Activated CD8-positive, alpha-beta memory T cell treated with anti-CD3 and anti-CD28 coated beads, Interleukin-2, amount 50 U/mL, for 1 hour (primary cell): ENCODE results near the gene SORCS2.

Experiments
- DNase-seq: peaks from one replicate; pipeline ENCODE4 v3.0.0-alpha.2; 2020; ENCODE audit errors: extremely low read depth

The SORCS2 gene

GRCh38 chr4:7727749-7728148, 535.4 kb downstream of the SORCS2 start:
- DNase-seq, result no peak

GRCh38 chr4:7731437-7731836, 539.1 kb downstream of the SORCS2 start:
- no peak for DNase-seq

GRCh38 chr4:7732263-7732662, 539.9 kb downstream of the SORCS2 start:
- DNase-seq, result no peak

GRCh38 chr4:7733201-7733600, 540.9 kb downstream of the SORCS2 start:
- DNase-seq, result no peak

- no peak for DNase-seq
These were observed 541.7 kb downstream of the SORCS2 start for GRCh38 chr4:7733801-7734650.

GRCh38 chr4:7734651-7735260, 542.4 kb downstream of the SORCS2 start:
- no peak for DNase-seq

- no peak for DNase-seq
These were observed 543.1 kb downstream of the SORCS2 start for GRCh38 chr4:7735395-7735794.

- DNase-seq, result no peak
These were observed 543.6 kb downstream of the SORCS2 start for GRCh38 chr4:7735961-7736360.

GRCh38 chr4:7736436-7737267, 544.3 kb downstream of the SORCS2 start:
- no peak for DNase-seq

- DNase-seq, result no peak
These were observed 544.9 kb downstream of the SORCS2 start for GRCh38 chr4:7737268-7737645.

- no peak for DNase-seq
These were observed 545.6 kb downstream of the SORCS2 start for GRCh38 chr4:7737752-7738457.

GRCh38 chr4:7738458-7739076, 546.2 kb downstream of the SORCS2 start:
- no peak for DNase-seq

- no peak for DNase-seq
These were observed 547.0 kb downstream of the SORCS2 start for GRCh38 chr4:7739077-7739917.

- DNase-seq, result no peak
These were observed 547.9 kb downstream of the SORCS2 start for GRCh38 chr4:7739918-7740865.

GRCh38 chr4:7740866-7741525, 548.7 kb downstream of the SORCS2 start:
- no peak for DNase-seq

- no peak for DNase-seq
These were observed 549.8 kb downstream of the SORCS2 start for GRCh38 chr4:7741946-7742806.

GRCh38 chr4:7742807-7743280, 550.5 kb downstream of the SORCS2 start:
- no peak for DNase-seq
